ENCODE measurements around the gene FAM98C. TPM values are rescaled to one million over a fixed set of nuclear protein-coding genes. Genes with fewer than 3 reads are reported as not detected.

FAM98C gene
- polyA plus RNA-seq, 1 donor (not counting 4 experiments of a cell fraction or from before 2014, with no cell fraction given), result 5.8 TPM

DNA sequence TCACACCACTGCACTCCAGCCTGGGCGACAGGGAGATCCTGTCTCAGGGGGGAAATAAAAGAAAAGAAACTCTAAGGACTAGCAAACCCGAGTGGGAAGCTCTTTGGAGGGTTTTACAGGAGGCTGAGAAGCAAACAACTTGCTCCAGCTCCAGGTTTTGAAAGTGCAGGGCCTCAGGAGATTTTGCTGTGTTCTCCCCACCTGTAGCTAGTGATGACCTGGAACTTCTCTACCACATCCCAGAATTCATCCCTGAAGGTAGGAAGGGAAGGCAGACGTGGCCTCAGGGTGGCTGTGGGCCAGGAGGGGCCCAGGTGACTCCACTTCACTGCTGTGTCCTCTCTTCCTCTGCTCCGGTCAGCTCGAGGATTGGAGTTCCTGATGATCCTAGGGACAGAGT, 44.8 kb upstream of the FAM98C start:
- Histone ChIP-seq H3K4me1 (ENCODE audit: control insufficient read depth, extremely low read depth, insufficient read depth, low read length) (peaks cover 6% of the 10 kb centered on the region), H3K27me3 (ENCODE audit: control insufficient read depth, extremely low read depth, insufficient read depth, low read length) (peaks cover 30% of the 10 kb centered on the region), H4K20me1 (ENCODE audit: control insufficient read depth, extremely low read depth, insufficient read depth, low read length) (no peaks in the 10 kb centered on the region), H3K9ac (ENCODE audit: control insufficient read depth, extremely low read depth, insufficient read depth, low read length) (no peak overlapping the region), H3K9me1 (ENCODE audit: control insufficient read depth, extremely low read depth, insufficient read depth, low read length) (no peaks in the 10 kb centered on the region), H3K4me3 (ENCODE audit: control insufficient read depth in 2 of 3, extremely low read depth in 1 of 3, insufficient read depth in 2 of 3, low read depth in 1 of 3, low read length in 3 of 3) (no peak overlapping the region), H3K4me2 (ENCODE audit: control insufficient read depth, extremely low read depth, insufficient read depth, low read depth, low read length) (no peak overlapping the region), H3K9me3 (ENCODE audit: control insufficient read depth, low read depth, low read length) (no peaks in the 10 kb centered on the region), H3K27ac (ENCODE audit: control insufficient read depth, insufficient read depth, low read length) (no peak overlapping the region), H2AFZ (ENCODE audit: control insufficient read depth, low read length) (no peak overlapping the region), H3K36me3 (ENCODE audit: control insufficient read depth in 2 of 2, extremely low read depth in 1 of 2, insufficient read depth in 2 of 2, low read length in 2 of 2) (no peaks in the 10 kb centered on the region), H3K79me2 (ENCODE audit: control insufficient read depth, insufficient read depth, low read length) (no peaks in the 10 kb centered on the region)
- TF ChIP-seq EZH2 (IDR thresholded peaks at IDR 0.05; ENCODE audit: low read length), result no peak
- TF ChIP-seq, protein P1, sequence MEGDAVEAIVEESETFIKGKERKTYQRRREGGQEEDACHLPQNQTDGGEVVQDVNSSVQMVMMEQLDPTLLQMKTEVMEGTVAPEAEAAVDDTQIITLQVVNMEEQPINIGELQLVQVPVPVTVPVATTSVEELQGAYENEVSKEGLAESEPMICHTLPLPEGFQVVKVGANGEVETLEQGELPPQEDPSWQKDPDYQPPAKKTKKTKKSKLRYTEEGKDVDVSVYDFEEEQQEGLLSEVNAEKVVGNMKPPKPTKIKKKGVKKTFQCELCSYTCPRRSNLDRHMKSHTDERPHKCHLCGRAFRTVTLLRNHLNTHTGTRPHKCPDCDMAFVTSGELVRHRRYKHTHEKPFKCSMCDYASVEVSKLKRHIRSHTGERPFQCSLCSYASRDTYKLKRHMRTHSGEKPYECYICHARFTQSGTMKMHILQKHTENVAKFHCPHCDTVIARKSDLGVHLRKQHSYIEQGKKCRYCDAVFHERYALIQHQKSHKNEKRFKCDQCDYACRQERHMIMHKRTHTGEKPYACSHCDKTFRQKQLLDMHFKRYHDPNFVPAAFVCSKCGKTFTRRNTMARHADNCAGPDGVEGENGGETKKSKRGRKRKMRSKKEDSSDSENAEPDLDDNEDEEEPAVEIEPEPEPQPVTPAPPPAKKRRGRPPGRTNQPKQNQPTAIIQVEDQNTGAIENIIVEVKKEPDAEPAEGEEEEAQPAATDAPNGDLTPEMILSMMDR (optimal IDR thresholded peaks at IDR 0.05 in 1 of 3, IDR thresholded peaks at IDR 0.05 in 1 of 3, conservative IDR thresholded peaks at IDR 0.05 in 1 of 3; ENCODE audit: extremely low read depth in 1 of 3, insufficient read depth in 2 of 3, low read length in 3 of 3), result no peak
- no peak for DNase-seq (ENCODE audit: low read depth, low spot score)
- dilution Hi-C loops (cut with MboI; ENCODE audit: extremely low pct_ligation_motif_present, low sequenced_read_pairs), result no loop called here
- FAIRE-seq, result no peak

DNA sequence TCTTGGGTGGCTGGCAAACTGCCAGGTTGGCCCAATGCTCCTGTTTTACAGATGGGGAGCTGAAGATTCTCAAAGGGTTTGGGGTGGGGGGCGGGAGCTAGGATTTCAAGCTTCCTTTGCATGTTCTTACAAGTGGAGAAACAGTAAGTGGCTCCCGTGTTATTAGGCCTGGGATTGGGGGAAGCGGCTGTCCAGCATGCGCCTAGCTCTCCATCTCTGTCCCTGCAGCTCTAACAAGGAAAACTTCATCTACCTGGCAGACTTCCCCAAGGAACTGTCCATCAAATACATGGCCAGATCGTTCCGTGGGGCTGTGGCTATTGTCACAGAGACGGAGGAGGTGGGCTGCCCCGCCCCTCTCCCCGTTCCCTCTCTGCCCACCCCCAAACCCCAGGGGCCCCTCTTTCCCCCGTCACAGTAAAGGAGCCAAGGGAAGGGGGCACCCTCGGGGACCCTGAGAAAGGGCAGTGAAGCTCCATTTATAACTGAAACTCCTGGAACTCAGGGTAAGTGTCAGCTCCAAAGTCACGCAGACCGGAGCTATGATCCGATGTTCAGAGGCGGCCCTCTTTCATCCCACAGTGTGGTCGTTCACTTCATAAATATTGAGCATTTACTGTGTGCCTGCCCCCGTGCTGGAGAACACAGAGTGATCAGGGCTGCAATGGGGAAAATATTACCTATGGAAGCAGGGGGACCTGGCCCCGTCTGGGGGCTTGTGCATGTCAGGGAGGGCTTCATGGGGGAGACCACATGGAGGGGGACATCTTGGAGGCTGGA, 43.5 kb upstream of the FAM98C start:
- no peak for FAIRE-seq
- dilution Hi-C loops (cut with MboI; ENCODE audit: extremely low pct_ligation_motif_present, low sequenced_read_pairs), result no loop called here
- peaks cover 6% of the 10 kb centered on the region for H3K4me1 ChIP-seq (ENCODE audit: control insufficient read depth, extremely low read depth, insufficient read depth, low read length)

More for the DNA sequence above, 43.5 kb upstream of the FAM98C start:
- Histone ChIP-seq H3K4me2 (ENCODE audit: control insufficient read depth, extremely low read depth, insufficient read depth, low read depth, low read length) (no peak overlapping the region), H2AFZ (ENCODE audit: control insufficient read depth, low read length) (no peak overlapping the region), H3K4me3 (ENCODE audit: control insufficient read depth in 2 of 3, extremely low read depth in 1 of 3, insufficient read depth in 2 of 3, low read depth in 1 of 3, low read length in 3 of 3) (no peak overlapping the region), H3K27ac (ENCODE audit: control insufficient read depth, insufficient read depth, low read length) (no peak overlapping the region), H3K79me2 (ENCODE audit: control insufficient read depth, insufficient read depth, low read length) (no peaks in the 10 kb centered on the region), H4K20me1 (ENCODE audit: control insufficient read depth, extremely low read depth, insufficient read depth, low read length) (no peaks in the 10 kb centered on the region), H3K27me3 (ENCODE audit: control insufficient read depth, extremely low read depth, insufficient read depth, low read length) (peaks cover 30% of the 10 kb centered on the region), H3K9me3 (ENCODE audit: control insufficient read depth, low read depth, low read length) (no peaks in the 10 kb centered on the region), H3K36me3 (ENCODE audit: control insufficient read depth in 2 of 2, extremely low read depth in 1 of 2, insufficient read depth in 2 of 2, low read length in 2 of 2) (no peaks in the 10 kb centered on the region), H3K9ac (ENCODE audit: control insufficient read depth, extremely low read depth, insufficient read depth, low read length) (no peak overlapping the region), H3K9me1 (ENCODE audit: control insufficient read depth, extremely low read depth, insufficient read depth, low read length) (no peaks in the 10 kb centered on the region)
- no peak for DNase-seq (ENCODE audit: low read depth, low spot score)
- TF ChIP-seq, protein P1 (optimal IDR thresholded peaks at IDR 0.05 in 1 of 3, IDR thresholded peaks at IDR 0.05 in 1 of 3, conservative IDR thresholded peaks at IDR 0.05 in 1 of 3; ENCODE audit: extremely low read depth in 1 of 3, insufficient read depth in 2 of 3, low read length in 3 of 3), result no peak
- TF ChIP-seq EZH2 (IDR thresholded peaks at IDR 0.05; ENCODE audit: low read length), result no peak

All from keratinocyte (primary cell).